ENCODE measurements around the gene NDUFB1. TPM values are rescaled to one million over a fixed set of nuclear protein-coding genes. Genes with fewer than 3 reads are reported as not detected.

The NDUFB1 gene
- 60.8 and 151 TPM in 2 replicates for total RNA-seq

GRCh38 chr14:92121670-92122350 is at the start of gene NDUFB1, which contains the start of gene CPSF2:
TSS of gene NDUFB1 (minus strand) at chr14:92121706. CDS start at chr14:92117637, 4,069 bp downstream.
TSS of gene CPSF2 (plus strand) at chr14:92121969. CDS start at chr14:92130985, 9,016 bp downstream.
- TF ChIP-seq, protein P1, sequence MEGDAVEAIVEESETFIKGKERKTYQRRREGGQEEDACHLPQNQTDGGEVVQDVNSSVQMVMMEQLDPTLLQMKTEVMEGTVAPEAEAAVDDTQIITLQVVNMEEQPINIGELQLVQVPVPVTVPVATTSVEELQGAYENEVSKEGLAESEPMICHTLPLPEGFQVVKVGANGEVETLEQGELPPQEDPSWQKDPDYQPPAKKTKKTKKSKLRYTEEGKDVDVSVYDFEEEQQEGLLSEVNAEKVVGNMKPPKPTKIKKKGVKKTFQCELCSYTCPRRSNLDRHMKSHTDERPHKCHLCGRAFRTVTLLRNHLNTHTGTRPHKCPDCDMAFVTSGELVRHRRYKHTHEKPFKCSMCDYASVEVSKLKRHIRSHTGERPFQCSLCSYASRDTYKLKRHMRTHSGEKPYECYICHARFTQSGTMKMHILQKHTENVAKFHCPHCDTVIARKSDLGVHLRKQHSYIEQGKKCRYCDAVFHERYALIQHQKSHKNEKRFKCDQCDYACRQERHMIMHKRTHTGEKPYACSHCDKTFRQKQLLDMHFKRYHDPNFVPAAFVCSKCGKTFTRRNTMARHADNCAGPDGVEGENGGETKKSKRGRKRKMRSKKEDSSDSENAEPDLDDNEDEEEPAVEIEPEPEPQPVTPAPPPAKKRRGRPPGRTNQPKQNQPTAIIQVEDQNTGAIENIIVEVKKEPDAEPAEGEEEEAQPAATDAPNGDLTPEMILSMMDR (IDR thresholded peaks at IDR 0.05; ENCODE audit: insufficient read depth, low read length, severe bottlenecking) = no peak
- peak within 1 kb of the TSS; percentile 76 for H3K4me3 ChIP-seq (ENCODE audit: low read depth, low read length)
- FAIRE-seq (no peak), DNase-seq (ENCODE audit: low read depth) (peak; percentile 51)
- no peaks in the 10 kb centered on the region for H3K27me3 ChIP-seq (ENCODE audit: control insufficient read depth, insufficient read depth, low read length)
- peaks cover 2% of the 10 kb centered on the region for H3K36me3 ChIP-seq (ENCODE audit: control insufficient read depth, insufficient read depth, low read length)

DNA sequence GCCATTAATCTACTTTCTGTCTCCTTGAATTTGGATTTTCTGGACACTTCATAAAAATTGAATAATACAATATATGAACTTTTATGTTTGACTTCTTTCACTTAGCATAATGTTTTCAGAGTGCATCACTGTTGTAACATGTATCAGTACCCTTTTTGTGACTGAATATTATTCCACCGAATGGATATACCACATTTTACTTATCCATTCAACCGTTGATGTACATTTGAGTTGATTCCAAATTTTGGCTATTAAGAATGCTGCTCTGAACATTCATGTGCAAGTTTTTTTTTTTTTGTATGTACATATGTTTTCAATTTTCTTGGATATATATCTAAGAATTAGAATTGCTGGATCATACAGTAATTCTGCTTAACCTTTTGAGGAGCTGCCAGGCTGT is 43.5 kb upstream of the NDUFB1 start:
- H3K27me3 ChIP-seq (ENCODE audit: control insufficient read depth, insufficient read depth, low read length) = no peaks in the 10 kb centered on the region
- H3K4me3 ChIP-seq (ENCODE audit: low read depth, low read length) = no peak overlapping the region
- TF ChIP-seq, protein P1 (IDR thresholded peaks at IDR 0.05; ENCODE audit: insufficient read depth, low read length, severe bottlenecking) = no peak
- DNase-seq (ENCODE audit: low read depth) (no peak), FAIRE-seq (no peak)
- peaks cover 4% of the 10 kb centered on the region for H3K36me3 ChIP-seq (ENCODE audit: control insufficient read depth, insufficient read depth, low read length)

GRCh38 chr14:92161521-92161920 is 40.0 kb upstream of the NDUFB1 start:
- no peak for DNase-seq (ENCODE audit: low read depth)
- FAIRE-seq = no peak
- TF ChIP-seq, protein P1 (IDR thresholded peaks at IDR 0.05; ENCODE audit: insufficient read depth, low read length, severe bottlenecking) = no peak
- Histone ChIP-seq H3K36me3 (ENCODE audit: control insufficient read depth, insufficient read depth, low read length) (peaks cover 8% of the 10 kb centered on the region), H3K27me3 (ENCODE audit: control insufficient read depth, insufficient read depth, low read length) (no peaks in the 10 kb centered on the region), H3K4me3 (ENCODE audit: low read depth, low read length) (no peak overlapping the region)

- no peak for FAIRE-seq
- Histone ChIP-seq H3K36me3 (ENCODE audit: control insufficient read depth, insufficient read depth, low read length) (peaks cover 10% of the 10 kb centered on the region), H3K27me3 (ENCODE audit: control insufficient read depth, insufficient read depth, low read length) (no peaks in the 10 kb centered on the region), H3K4me3 (ENCODE audit: low read depth, low read length) (no peak overlapping the region)
- TF ChIP-seq, protein P1 (IDR thresholded peaks at IDR 0.05; ENCODE audit: insufficient read depth, low read length, severe bottlenecking) = no peak
- peak; percentile 84 for DNase-seq (ENCODE audit: low read depth)
These were observed 39.1 kb upstream of the NDUFB1 start for GRCh38 chr14:92160619-92161018.

DNA sequence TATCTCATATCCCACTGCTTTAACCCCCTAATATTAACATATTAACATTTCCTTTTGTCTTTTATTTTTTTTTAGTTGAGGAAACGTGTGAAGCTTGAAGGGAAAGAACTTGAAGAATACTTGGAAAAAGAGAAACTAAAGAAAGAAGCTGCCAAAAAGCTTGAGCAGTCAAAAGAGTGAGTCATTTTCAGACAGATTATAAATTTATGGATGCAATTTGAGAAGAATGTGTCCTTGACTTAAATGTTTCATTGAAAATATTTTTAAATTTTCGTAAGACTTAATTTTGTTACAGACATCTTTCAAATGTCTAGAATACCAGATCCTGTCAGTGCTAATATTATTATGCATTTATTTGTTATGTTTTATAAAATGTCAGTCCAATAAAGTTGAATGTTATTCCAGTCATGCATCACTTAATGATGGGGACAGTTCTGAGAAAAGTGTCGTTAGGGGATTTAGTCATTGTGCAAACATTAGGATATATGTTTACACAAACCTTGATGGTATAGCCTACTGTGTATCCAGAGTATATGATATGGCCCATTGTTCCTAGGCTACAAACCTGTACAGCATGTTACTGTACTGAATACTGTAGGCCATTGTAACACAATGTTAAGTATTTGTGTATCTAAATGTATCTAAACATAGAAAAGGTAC is 32.9 kb upstream of the NDUFB1 start:
- TF ChIP-seq, protein P1 (IDR thresholded peaks at IDR 0.05; ENCODE audit: insufficient read depth, low read length, severe bottlenecking) = no peak
- Histone ChIP-seq H3K27me3 (ENCODE audit: control insufficient read depth, insufficient read depth, low read length) (no peaks in the 10 kb centered on the region), H3K4me3 (ENCODE audit: low read depth, low read length) (no peak overlapping the region), H3K36me3 (ENCODE audit: control insufficient read depth, insufficient read depth, low read length) (peaks cover 8% of the 10 kb centered on the region)
- peak; percentile 11 for DNase-seq (ENCODE audit: low read depth)
- no peak for FAIRE-seq

Data from bronchial epithelial cell (primary cell).